NCI-H226 (cell line): ENCODE measurements around the gene DMRT2.

ENCODE experiments used
- DNase-seq: peaks from one replicate; pipeline ENCODE4 v3.0.0-alpha.2; 2015

Gene DMRT2

GRCh38 chr9:1096155-1096964, 46.2 kb downstream of the DMRT2 start:
- no peak for DNase-seq

DNA sequence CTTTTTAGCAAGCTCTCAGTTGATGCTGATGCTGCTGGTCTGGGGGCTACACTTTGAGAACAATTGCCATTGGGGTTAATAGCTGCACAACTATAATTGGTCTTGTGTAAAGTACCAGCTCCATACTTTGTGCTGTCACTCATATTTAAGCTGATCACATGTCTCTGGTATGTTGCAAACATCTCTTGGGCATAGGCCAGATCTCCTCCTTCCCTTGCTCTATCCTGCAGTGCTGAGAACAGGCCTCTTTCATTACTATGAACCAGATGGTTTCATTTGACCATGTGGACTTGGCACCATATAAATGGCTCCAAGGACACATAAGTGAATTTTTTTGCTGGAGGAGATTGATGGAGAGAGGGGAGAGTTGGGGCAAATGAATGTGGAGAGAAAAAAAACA, 48.4 kb downstream of the DMRT2 start:
- DNase-seq, result no peak

DNA sequence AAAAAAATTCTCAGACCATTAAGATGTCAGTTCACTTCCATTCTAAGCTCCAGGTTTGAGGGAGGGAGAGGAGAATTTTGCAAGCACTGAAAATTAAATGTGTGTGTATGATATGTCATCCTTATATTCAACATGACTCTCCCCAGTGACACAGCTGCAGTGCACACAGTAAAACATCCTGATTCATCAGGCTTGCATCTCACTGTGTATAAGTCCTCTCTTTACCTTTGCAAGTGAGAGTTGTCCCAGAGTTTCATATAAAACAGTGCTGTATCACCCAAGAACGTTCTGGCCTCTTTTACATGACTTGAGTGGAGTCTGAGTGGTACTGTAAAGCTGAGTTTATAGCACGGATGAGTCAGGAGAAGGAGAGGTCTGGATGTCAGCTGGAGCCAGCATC, 50.0 kb downstream of the DMRT2 start:
- no peak for DNase-seq

- DNase-seq, result no peak
These were observed 50.8 kb downstream of the DMRT2 start for GRCh38 chr9:1100945-1101344.

DNA sequence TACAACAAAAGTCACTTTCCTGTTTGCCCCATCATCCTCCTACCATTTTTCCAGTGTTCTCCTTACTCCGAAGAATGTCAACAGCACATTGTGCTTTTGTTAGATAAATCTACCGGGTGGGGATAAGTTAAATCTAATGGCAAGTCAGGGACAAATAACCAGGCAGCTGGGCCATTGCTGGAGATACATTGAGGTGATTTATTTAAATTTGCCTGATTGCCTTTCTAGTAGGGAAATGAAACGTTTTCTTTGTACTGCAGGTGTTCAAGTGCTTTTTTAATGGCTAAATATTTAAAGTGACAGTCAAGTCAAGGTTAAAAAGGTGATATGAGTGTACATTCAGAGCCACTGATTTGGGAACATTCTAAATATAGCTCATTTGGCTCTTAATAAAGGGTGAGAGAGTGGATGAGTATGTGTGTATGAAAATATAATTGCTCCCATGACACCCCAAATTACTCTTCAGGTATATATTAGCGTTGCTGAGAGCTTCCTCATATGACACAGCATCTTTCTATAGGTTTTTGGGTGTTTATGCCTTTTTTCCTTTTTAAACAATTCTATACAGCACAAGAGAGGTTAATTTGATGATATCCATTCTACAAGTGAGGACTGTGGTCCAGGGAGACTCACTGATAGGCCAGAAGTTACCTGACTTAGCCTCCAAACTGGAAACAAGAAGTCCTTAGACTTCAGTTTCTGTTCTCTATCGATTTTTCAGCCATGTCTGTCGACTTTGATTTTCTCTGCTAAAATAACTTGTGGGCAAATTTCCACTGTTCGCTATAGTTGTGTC, 51.9 kb downstream of the DMRT2 start:
- no peak for DNase-seq

DNA sequence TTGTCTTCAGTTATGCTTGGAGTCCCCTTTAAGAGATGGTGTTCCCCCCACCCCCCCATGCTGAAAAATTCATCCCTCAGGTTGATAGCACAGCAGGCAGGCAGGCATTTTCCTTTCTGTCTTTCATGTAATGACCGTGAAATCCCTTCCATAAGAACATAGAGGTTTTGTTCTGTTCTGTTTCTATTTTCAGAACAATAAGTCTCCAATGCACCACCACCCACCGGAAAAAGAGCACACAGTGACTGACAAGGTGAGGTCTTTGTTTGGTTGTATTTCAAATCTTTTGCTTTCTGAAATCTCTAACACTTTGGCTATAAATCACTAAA, 52.4 kb downstream of the DMRT2 start:
- no peak for DNase-seq
